Lower lobe of right lung (tissue), 2 donors: ENCODE data around the gene NFIC. TPM values are rescaled to one million over a fixed set of nuclear protein-coding genes. Genes with fewer than 3 reads are reported as not detected.

Source experiments
- ATAC-seq, 2 donors: fragments of 200-7000 bp; cut with Tn5 transposase; one replicate each; pipeline ENCODE4 v1.9.1; 2020 to 2022; ENCODE audit warnings: mild to moderate bottlenecking in 2 of 2, moderate library complexity in 2 of 2
- DNase-seq: peaks from one replicate; pipeline ENCODE4 v3.0.0-alpha.2; 2020
- H3K27ac ChIP-seq: fragments of 200-600 bp; one replicate; pipeline ENCODE4 v1.8.0; 2022
- H3K27me3 ChIP-seq: fragments of 200-600 bp; one replicate; pipeline ENCODE4 v1.8.0; 2022; ENCODE audit warnings: low read depth
- H3K36me3 ChIP-seq: fragments of 200-600 bp; one replicate; pipeline ENCODE4 v1.8.0; 2022; ENCODE audit warnings: mild to moderate bottlenecking
- H3K4me1 ChIP-seq: fragments of 200-600 bp; one replicate; pipeline ENCODE4 v1.8.0; 2022
- H3K4me3 ChIP-seq: fragments of 200-600 bp; one replicate; pipeline ENCODE4 v1.8.0; 2022; ENCODE audit warnings: mild to moderate bottlenecking
- H3K9me3 ChIP-seq: fragments of 200-600 bp; one replicate; pipeline ENCODE4 v1.8.0; 2022
- intact Hi-C: fragments of 100-400 bp; cut with DNase I; formaldehyde crosslinking; loops from one replicate; pipeline ENCODE4 v1.11.0; 2022
- total RNA-seq: library from RNA; stranded (reverse); fragmentation: NEBNext Ultra II Directional; extraction: Animal tissue kit (Norgen Biotek cat#: 25700); gene quantifications from one replicate; pipeline ENCODE4 v1.2.1, GENCODE V29; 2021
- TF ChIP-seq, protein P1 (sequence below): fragments of 200-600 bp; IDR thresholded peaks from one replicate; pipeline ENCODE4 v1.8.0; 2022; ENCODE audit warnings: antibody characterized with exemption, mild to moderate bottlenecking
- donor health status: DM: no; HTN: yes; CAD: no; lungs with severe emphysema.

The NFIC gene
- total RNA-seq, 1 donor from 2014 or later: 132 TPM

- intact Hi-C loops: no loop called here
- Histone ChIP-seq H3K36me3 (no peaks in the 10 kb centered on the region), H3K9me3 (no peaks in the 10 kb centered on the region), H3K27ac (peak overlapping the region; percentile 97), H3K4me3 (peak overlapping the region; percentile 85), H3K4me1 (peaks cover 36% of the 10 kb centered on the region), H3K27me3 (no peaks in the 10 kb centered on the region)
- DNase-seq (no peak), ATAC-seq (peak in 1 of 2 donors; percentile 11)
- TF ChIP-seq, protein P1, sequence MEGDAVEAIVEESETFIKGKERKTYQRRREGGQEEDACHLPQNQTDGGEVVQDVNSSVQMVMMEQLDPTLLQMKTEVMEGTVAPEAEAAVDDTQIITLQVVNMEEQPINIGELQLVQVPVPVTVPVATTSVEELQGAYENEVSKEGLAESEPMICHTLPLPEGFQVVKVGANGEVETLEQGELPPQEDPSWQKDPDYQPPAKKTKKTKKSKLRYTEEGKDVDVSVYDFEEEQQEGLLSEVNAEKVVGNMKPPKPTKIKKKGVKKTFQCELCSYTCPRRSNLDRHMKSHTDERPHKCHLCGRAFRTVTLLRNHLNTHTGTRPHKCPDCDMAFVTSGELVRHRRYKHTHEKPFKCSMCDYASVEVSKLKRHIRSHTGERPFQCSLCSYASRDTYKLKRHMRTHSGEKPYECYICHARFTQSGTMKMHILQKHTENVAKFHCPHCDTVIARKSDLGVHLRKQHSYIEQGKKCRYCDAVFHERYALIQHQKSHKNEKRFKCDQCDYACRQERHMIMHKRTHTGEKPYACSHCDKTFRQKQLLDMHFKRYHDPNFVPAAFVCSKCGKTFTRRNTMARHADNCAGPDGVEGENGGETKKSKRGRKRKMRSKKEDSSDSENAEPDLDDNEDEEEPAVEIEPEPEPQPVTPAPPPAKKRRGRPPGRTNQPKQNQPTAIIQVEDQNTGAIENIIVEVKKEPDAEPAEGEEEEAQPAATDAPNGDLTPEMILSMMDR: no peak
These were observed 6.4 kb upstream of the NFIC start for GRCh38 chr19:3359919-3360420.

DNA sequence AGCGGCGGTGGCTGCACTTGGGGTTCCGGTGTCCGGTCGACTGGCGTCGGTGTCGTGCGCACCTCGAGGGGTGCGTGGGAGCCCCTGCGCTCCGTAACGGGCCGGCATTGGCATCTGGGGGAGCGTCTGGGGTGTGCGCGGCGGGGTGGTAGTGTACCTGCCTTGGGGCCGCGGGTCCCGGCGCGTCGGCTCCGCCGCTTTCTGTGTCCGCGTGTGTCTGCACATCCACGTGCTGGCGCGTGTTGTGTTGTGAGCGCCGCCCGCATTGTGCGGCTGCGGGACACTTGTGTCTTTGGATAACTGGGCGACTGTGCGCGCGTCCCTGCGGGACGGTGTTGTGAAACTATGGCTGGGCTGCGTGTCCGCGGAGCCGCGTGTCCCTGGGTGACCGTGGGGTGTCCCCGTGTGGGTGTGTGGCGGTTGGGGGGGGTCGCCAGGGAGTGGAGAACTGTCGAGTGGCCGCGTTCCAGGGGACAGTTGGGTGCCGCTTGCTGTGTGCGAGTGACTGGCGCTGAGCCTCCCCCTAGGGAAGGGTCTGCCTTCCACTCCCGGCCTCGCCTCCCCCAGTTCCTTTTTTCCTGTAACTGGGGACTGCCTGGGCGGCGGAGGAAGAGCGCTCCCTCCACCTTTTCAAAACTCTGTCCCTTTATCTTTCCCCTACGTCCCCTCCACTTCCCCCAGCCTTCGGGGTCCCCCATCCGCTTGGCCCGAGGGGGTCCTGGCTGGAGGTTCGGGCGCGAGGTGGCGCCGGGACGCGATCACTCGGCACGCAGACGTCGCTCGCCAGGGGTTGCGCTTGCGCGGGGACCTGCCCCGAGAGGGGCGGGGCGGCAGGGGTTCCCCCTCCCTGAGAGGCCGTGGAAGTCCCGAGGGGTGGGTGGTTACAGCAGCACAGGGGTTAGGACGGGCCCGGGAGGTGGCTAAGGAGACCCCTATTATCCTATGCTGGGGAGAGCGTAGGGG lies 5.7 kb upstream of the NFIC start:
- DNase-seq (peak; percentile 79), ATAC-seq (peak; percentile 58 to 71)
- H3K4me1 ChIP-seq: peaks cover 43% of the 10 kb centered on the region
- TF ChIP-seq, protein P1: no peak
- H3K4me3 ChIP-seq: peak overlapping the region; percentile 78
- no peaks in the 10 kb centered on the region for H3K36me3 ChIP-seq
- intact Hi-C loops: no loop called here
- H3K9me3 ChIP-seq: no peaks in the 10 kb centered on the region
- H3K27ac ChIP-seq: peak overlapping the region; percentile 84
- no peaks in the 10 kb centered on the region for H3K27me3 ChIP-seq

DNA sequence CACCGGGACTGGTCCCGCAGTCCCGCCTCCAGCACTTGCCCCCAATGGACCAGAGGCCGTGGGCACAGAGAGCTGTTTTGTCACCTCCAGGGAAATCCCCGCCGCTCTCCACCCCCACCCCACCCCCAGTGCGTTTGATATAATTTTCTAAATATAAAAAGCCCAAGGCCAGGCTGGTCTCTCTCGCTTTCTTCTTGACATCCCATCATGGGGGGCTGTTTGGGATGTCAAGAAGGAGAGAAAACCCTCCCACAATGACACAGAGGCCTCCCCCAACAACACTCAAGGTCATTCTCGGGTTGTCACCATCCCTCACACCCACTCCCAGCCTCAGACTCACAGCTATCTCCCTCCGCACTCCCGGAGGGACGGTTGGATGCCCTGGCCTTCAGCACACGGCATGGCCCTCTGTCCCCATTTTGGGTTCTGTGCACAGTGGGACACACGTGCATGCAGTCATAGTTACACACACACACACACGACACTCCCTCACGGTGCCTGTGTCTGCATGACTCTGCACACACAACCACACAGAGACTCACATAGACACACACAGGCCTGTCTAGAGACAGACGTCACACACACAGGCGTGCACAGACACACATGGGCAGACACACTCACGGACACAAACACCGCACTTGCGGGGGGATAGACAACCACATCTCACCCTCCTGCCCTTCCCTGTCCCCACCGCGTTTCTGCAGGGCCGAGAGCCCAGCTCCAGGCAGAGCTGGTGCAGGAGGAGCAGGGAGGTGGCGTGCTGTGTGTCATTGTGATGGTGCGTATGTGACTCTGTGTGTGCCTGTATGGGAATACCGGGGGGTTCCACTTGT lies 4.8 kb upstream of the NFIC start:
- no peak for DNase-seq
- H3K4me1 ChIP-seq: peaks cover 45% of the 10 kb centered on the region
- TF ChIP-seq, protein P1: no peak

DNA sequence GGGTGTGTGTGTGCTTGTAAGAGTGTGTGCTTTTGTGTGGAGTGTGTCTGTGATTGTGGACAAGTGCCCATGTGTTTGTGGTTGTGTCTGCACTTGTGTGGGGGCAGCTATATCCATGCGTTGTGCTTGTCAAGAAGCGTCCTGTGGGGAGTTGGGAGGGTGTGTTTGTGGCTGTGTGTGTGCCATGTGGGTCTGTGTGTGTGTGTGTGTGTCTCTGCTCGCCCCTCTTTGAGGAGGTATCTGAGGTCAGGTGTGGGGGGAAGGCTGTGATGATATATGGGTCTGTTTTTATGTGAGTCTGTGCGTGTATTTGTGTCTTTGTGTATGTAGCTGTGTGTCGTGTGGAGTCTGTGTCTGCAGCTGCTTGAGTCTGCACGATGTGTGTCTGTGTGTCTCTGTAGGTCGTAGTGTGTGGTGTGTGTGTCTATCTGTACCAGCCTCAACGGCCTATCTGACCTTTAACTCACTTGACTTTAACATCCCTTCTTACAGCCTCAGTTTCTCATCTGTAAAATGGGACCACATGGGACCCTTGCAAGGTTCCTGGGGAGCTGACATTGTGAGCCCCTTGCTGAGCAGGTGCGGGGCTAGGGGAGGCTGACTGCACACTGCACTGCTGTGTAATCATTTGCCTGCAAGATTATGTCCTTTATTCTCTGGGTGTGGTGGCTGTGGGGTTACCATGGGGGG lies 4.0 kb upstream of the NFIC start:
- Histone ChIP-seq H3K27ac (peak overlapping the region; percentile 6), H3K4me3 (no peak overlapping the region), H3K9me3 (no peaks in the 10 kb centered on the region), H3K36me3 (no peaks in the 10 kb centered on the region), H3K4me1 (peaks cover 46% of the 10 kb centered on the region), H3K27me3 (no peaks in the 10 kb centered on the region)
- no peak for ATAC-seq
- DNase-seq: no peak
- TF ChIP-seq, protein P1: no peak
- intact Hi-C loops: no loop called here

More for the DNA sequence above, 4.8 kb upstream of the NFIC start:
- H3K9me3 ChIP-seq: no peaks in the 10 kb centered on the region
- H3K27me3 ChIP-seq: no peaks in the 10 kb centered on the region
- peak overlapping the region; percentile 84 for H3K27ac ChIP-seq
- intact Hi-C loops: no loop called here
- peak overlapping the region; percentile 78 for H3K4me3 ChIP-seq
- no peak for ATAC-seq
- no peaks in the 10 kb centered on the region for H3K36me3 ChIP-seq
